PC-9 (cell line): ENCODE data around the gene TRIM27. TPM values are rescaled to one million over a fixed set of nuclear protein-coding genes. Genes with fewer than 3 reads are reported as not detected.

Source experiments
- BruUV-seq: library from RNA; stranded (reverse); fragments of 400-500 nt; replicated peaks from 2 replicates; lab custom pipeline; 2021; lab: Mats Ljungman, UMichigan
- CTCF ChIA-PET: fragments of 300-600 bp; sonication (Branson Sonifier 250); formaldehyde crosslinking; loops from one replicate; lab custom pipeline; 2022; ENCODE audit warnings: antibody characterized with exemption; lab: Charles Lee
- POLR2A ChIA-PET: fragments of 300-600 bp; sonication (Branson Sonifier 250); formaldehyde crosslinking; loops from one replicate; lab custom pipeline; 2022; ENCODE audit warnings: antibody characterized with exemption; ENCODE audit not compliant: unreplicated experiment; lab: Charles Lee
- DNase-seq, 2 experiments: peaks; one replicate each; pipeline versions ENCODE4 v3.0.0 to v3.0.0-alpha.2; 2015 to 2022; ENCODE audit warnings: mixed read lengths in 1 of 2
- H2AFZ ChIP-seq: fragments of 200-600 bp; sonication (generic); 2 replicates; pipeline ENCODE4 v1.8.1; 2017; ENCODE audit warnings: antibody characterized with exemption
- H3F3A ChIP-seq: fragments of 200-600 bp; sonication (generic); 2 replicates; pipeline ENCODE4 v1.8.1; 2017; ENCODE audit warnings: antibody characterized with exemption, mild to moderate bottlenecking, low read depth; ENCODE audit not compliant: insufficient read depth
- H3K27ac ChIP-seq: fragments of 200-600 bp; sonication (generic); 2 replicates; pipeline ENCODE4 v1.6.1; 2016; ENCODE audit warnings: mixed run types
- H3K27me3 ChIP-seq: fragments of 200-600 bp; sonication (generic); 2 replicates; pipeline ENCODE4 v1.6.1; 2016; ENCODE audit warnings: low read depth, mixed run types; ENCODE audit not compliant: insufficient read depth
- H3K36me3 ChIP-seq: fragments of 200-600 bp; sonication (generic); 2 replicates; pipeline ENCODE4 v1.6.1; 2016; ENCODE audit warnings: low read depth, mixed run types
- H3K4me1 ChIP-seq: fragments of 200-600 bp; sonication (generic); replicated peaks from 2 replicates; pipeline ENCODE4 v1.6.1; 2016; ENCODE audit warnings: mixed run types; ENCODE audit not compliant: insufficient read depth
- H3K4me2 ChIP-seq: fragments of 200-600 bp; sonication (generic); 2 replicates; pipeline ENCODE4 v1.6.1; 2017; ENCODE audit warnings: mixed run types
- H3K4me3 ChIP-seq: fragments of 200-600 bp; sonication (generic); 2 replicates; pipeline ENCODE4 v1.6.1; 2016; ENCODE audit warnings: mixed run types
- H3K79me2 ChIP-seq: fragments of 200-600 bp; sonication (generic); 2 replicates; pipeline ENCODE4 v1.6.1; 2017; ENCODE audit warnings: low read depth, mixed run types
- H3K9me2 ChIP-seq: fragments of 200-600 bp; sonication (generic); 2 replicates; pipeline ENCODE4 v1.8.1; 2017; ENCODE audit warnings: mild to moderate bottlenecking; ENCODE audit not compliant: insufficient read depth
- H3K9me3 ChIP-seq: fragments of 200-600 bp; sonication (generic); 2 replicates; pipeline ENCODE4 v1.8.1; 2016; ENCODE audit warnings: low read depth; ENCODE audit not compliant: insufficient read depth
- H4K20me1 ChIP-seq: fragments of 200-600 bp; sonication (generic); 2 replicates; pipeline ENCODE4 v1.8.1; 2017; ENCODE audit not compliant: insufficient read depth
- EZH2 ChIP-seq: fragments of 200-600 bp; sonication (generic); IDR thresholded peaks from 2 replicates; pipeline ENCODE4 v1.8.0; 2017; ENCODE audit warnings: antibody characterized with exemption, low read depth
- intact Hi-C: fragments of 100-400 bp; cut with micrococcal nuclease; formaldehyde crosslinking; loops from one replicate; pipeline ENCODE4 v1.10.0; 2022; ENCODE audit not compliant: unreplicated experiment
- total RNA-seq: library from RNA; stranded (reverse); gene quantifications from 2 replicates; pipeline ENCODE4 v1.2.3, GENCODE V29; 2021
- TF ChIP-seq, protein P1 (sequence below): fragments of 200-600 bp; sonication (generic); conservative IDR thresholded peaks from 2 replicates; pipeline ENCODE4 v1.6.1; 2017; ENCODE audit warnings: mixed run types, antibody characterized with exemption, mild to moderate bottlenecking, moderate library complexity

TRIM27 gene
- total RNA-seq, 1 experiment from 2014 or later: 86.2 TPM

DNA sequence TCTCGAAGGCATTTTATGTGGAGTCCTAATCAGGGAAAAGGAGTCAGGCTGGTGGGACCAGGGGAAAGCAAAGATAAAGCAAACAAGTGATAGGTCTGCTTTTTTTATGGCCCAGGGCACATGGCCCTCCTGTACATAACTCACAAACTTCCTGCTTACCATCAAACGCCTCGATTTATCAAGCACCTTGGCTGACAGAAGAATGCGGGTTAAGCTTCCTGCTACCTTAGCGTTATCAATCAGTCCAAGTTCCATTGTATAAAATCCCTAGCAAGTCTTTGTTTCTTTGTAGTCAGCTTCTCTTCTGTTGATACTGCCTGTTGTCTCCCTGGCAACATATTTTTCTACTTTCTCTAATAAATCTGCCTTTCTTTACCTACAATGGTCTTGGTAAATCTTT is 4.1 kb upstream of the TRIM27 start:
- H3K36me3 ChIP-seq: no peaks in the 10 kb centered on the region
- H3K4me3 ChIP-seq: no peak overlapping the region
- peaks cover 9% of the 10 kb centered on the region for H3K79me2 ChIP-seq
- H3K4me2 ChIP-seq: no peak overlapping the region
- no peak overlapping the region for H2AFZ ChIP-seq
- no peaks in the 10 kb centered on the region for H3K27me3 ChIP-seq
- peaks cover 16% of the 10 kb centered on the region; the same call in 1 of the 2 replicates for H3F3A ChIP-seq
- H3K4me1 ChIP-seq: peaks cover 11% of the 10 kb centered on the region
- no peak overlapping the region for H3K27ac ChIP-seq
- no peaks in the 10 kb centered on the region for H4K20me1 ChIP-seq
- H3K9me2 ChIP-seq: no peaks in the 10 kb centered on the region
- ChIA-PET POLR2A (no interaction called here), CTCF (no interaction called here)
- H3K9me3 ChIP-seq: no peaks in the 10 kb centered on the region
- intact Hi-C loops: no loop called here
- no peak for DNase-seq
- TF ChIP-seq EZH2: no peak
- TF ChIP-seq, protein P1, sequence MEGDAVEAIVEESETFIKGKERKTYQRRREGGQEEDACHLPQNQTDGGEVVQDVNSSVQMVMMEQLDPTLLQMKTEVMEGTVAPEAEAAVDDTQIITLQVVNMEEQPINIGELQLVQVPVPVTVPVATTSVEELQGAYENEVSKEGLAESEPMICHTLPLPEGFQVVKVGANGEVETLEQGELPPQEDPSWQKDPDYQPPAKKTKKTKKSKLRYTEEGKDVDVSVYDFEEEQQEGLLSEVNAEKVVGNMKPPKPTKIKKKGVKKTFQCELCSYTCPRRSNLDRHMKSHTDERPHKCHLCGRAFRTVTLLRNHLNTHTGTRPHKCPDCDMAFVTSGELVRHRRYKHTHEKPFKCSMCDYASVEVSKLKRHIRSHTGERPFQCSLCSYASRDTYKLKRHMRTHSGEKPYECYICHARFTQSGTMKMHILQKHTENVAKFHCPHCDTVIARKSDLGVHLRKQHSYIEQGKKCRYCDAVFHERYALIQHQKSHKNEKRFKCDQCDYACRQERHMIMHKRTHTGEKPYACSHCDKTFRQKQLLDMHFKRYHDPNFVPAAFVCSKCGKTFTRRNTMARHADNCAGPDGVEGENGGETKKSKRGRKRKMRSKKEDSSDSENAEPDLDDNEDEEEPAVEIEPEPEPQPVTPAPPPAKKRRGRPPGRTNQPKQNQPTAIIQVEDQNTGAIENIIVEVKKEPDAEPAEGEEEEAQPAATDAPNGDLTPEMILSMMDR: no peak
- no TSS peak for BruUV-seq

DNA sequence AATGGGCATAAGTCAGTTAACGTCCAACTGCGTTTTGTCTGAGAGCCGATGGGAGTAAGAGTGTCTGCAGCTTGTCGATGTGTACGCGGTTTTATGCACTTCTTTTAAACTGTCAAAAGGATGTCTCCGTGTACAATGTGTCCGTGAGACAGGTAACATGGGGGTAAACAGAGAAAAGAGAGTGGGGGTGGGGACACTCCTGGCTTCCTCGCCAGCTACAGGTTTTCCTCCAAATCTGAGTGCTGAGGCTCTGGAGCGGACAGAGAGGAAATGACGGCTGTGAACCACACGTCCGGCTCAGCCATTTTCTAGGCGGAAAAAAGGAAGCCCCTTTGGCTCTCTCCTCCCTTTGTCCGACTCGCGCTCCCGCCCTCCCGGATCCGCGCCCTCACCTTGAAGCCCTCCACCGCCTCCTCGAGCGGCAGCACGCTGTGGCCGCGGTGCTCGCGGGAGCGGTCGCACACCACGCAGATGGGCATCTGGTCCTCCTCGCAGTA is 916 bp downstream of the TRIM27 start:
- BruUV-seq: TSS peak; percentile 27

DNA sequence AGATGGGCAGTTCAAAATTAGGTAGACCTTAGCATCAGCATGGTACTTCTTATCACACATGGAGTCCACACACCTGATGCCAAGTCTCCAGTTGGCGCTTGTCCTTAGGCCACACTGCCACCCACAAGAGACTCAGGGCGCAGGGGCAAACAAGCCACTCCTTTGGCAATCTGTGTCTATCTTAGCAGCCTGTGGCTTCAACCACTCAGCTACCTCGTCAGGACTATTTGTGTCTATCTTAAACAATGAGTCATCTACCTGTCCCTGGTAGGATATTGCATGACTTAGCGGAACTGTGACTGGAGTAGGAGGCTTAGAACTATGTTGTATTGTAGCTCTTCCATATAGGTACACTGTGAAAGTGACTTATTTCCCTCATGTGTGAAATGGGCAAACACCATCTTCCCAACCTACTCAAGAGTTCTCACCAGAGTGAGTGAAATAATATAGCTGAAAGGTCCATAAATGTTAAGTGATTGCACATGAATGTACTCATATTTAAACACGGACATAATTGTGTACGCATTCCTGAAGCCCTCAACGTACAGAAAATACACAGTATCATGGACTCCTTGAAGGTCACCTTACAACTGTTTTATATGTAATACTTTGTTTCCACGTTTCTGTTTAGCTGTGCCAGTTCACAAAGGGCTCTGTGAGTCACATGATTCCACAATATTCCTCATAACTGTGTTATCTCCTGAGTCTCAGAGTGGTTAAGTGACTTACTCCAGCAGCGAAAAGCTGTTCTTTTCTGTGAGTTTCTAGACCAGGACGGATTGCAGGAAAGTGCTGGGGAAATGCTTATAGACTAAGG is 1.6 kb downstream of the TRIM27 start:
- peak overlapping the region; percentile 82 for H3K4me2 ChIP-seq
- POLR2A ChIA-PET: interaction anchor here (0.6 to 0.7 kb wide), 5 partner anchors 9 to 94 kb away, joined by 3 to 13 read pairs (median 3); no protein-coding TSS in a partner anchor
- CTCF ChIA-PET: interaction anchor here (0.6 to 1.4 kb wide), 3 partner anchors 11 to 1892 kb away, joined by 3 to 6 read pairs (median 3); no protein-coding TSS in a partner anchor
- no TSS peak for BruUV-seq
- H3K9me3 ChIP-seq: no peaks in the 10 kb centered on the region
- peak; percentile 58 to 93 for DNase-seq
- H3K4me1 ChIP-seq: peaks cover 20% of the 10 kb centered on the region
- peaks cover 40% of the 10 kb centered on the region for H4K20me1 ChIP-seq
- peak overlapping the region; percentile 91 for H3K4me3 ChIP-seq
- H3K36me3 ChIP-seq: peaks cover 35% of the 10 kb centered on the region
- H3K9me2 ChIP-seq: no peaks in the 10 kb centered on the region
- H3K27ac ChIP-seq: peak overlapping the region; percentile 76
- peaks cover 46% of the 10 kb centered on the region for H3F3A ChIP-seq
- intact Hi-C loops: loop anchor here (1.0 to 2.0 kb wide), 2 partner anchors 26 to 63 kb away; no protein-coding TSS in a partner anchor
- H2AFZ ChIP-seq: no peak overlapping the region
- H3K79me2 ChIP-seq: peaks cover 60% of the 10 kb centered on the region
- H3K27me3 ChIP-seq: no peaks in the 10 kb centered on the region
- no peak for TF ChIP-seq EZH2
- TF ChIP-seq, protein P1: no peak

More for the DNA sequence above, 916 bp downstream of the TRIM27 start:
- Histone ChIP-seq H4K20me1 (peaks cover 33% of the 10 kb centered on the region), H3K4me3 (peak overlapping the region; percentile 91), H3K9me2 (no peaks in the 10 kb centered on the region), H3K36me3 (peaks cover 35% of the 10 kb centered on the region), H3K27ac (peak overlapping the region; percentile 76), H3F3A (peaks cover 46% of the 10 kb centered on the region), H2AFZ (peak overlapping the region; percentile 91), H3K4me1 (peaks cover 20% of the 10 kb centered on the region), H3K4me2 (peak overlapping the region; percentile 82), H3K27me3 (no peaks in the 10 kb centered on the region), H3K79me2 (peaks cover 55% of the 10 kb centered on the region), H3K9me3 (no peaks in the 10 kb centered on the region)
- ChIA-PET POLR2A (interaction anchor here (0.6 to 0.7 kb wide), 5 partner anchors 9 to 94 kb away, joined by 3 to 13 read pairs (median 3); no protein-coding TSS in a partner anchor), CTCF (interaction anchor here (0.6 to 1.4 kb wide), 2 partner anchors 12 to 57 kb away, joined by 5 to 6 read pairs; no protein-coding TSS in a partner anchor)
- intact Hi-C loops: loop anchor here (1.0 to 2.0 kb wide), 2 partner anchors 27 to 62 kb away; no protein-coding TSS in a partner anchor
- DNase-seq: no peak
- TF ChIP-seq, protein P1: no peak
- no peak for TF ChIP-seq EZH2
